Retinal pigment epithelial cell (primary cell): Measurements from ENCODE around the gene TMED5.
A peak's percentile ranks its signal among the peaks of the same experiment; 100 is the strongest.
"Not testable (repeated sequence)": the region's sequence is repeated elsewhere in the genome, so short reads cannot be mapped to it uniquely, and the experiment has no call there.

ENCODE experiments used
- DNase-seq: peaks from one replicate; pipeline ENCODE4 v3.0.0-alpha.2; 2010; ENCODE audit warnings: low read depth
- H3K4me3 ChIP-seq: 2 replicates; pipeline ENCODE4 v1.5.1; 2011; ENCODE audit warnings: mild to moderate bottlenecking, low read length, control low read depth, moderate library complexity
- TF ChIP-seq, protein P1 (sequence below): conservative IDR thresholded peaks from 2 replicates; pipeline ENCODE4 v1.5.1; 2011; ENCODE audit warnings: low read depth, low read length, control low read depth, inconsistent platforms

The TMED5 gene

GRCh38 chr1:93190432-93190831 lies 10.2 kb upstream of the TMED5 start:
- TF ChIP-seq, protein P1, sequence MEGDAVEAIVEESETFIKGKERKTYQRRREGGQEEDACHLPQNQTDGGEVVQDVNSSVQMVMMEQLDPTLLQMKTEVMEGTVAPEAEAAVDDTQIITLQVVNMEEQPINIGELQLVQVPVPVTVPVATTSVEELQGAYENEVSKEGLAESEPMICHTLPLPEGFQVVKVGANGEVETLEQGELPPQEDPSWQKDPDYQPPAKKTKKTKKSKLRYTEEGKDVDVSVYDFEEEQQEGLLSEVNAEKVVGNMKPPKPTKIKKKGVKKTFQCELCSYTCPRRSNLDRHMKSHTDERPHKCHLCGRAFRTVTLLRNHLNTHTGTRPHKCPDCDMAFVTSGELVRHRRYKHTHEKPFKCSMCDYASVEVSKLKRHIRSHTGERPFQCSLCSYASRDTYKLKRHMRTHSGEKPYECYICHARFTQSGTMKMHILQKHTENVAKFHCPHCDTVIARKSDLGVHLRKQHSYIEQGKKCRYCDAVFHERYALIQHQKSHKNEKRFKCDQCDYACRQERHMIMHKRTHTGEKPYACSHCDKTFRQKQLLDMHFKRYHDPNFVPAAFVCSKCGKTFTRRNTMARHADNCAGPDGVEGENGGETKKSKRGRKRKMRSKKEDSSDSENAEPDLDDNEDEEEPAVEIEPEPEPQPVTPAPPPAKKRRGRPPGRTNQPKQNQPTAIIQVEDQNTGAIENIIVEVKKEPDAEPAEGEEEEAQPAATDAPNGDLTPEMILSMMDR, result no peak
- no peak for DNase-seq

GRCh38 chr1:93186667-93187066 lies 6.5 kb upstream of the TMED5 start:
- DNase-seq, result no peak
- TF ChIP-seq, protein P1, result no peak
- H3K4me3 ChIP-seq, result no peak overlapping the region

More at GRCh38 chr1:93190432-93190831, 10.2 kb upstream of the TMED5 start:
- no peak overlapping the region for H3K4me3 ChIP-seq

- DNase-seq, result no peak
- TF ChIP-seq, protein P1, result no peak
- H3K4me3 ChIP-seq, result peak within 1 kb of the TSS; percentile 90
These were observed 755 bp upstream of the TMED5 start, which contains the start of gene CCDC18 for GRCh38 chr1:93180723-93181613. TSS of gene CCDC18 (plus strand) at chr1:93180724. CDS start at chr1:93183362, 2,638 bp downstream.

DNA sequence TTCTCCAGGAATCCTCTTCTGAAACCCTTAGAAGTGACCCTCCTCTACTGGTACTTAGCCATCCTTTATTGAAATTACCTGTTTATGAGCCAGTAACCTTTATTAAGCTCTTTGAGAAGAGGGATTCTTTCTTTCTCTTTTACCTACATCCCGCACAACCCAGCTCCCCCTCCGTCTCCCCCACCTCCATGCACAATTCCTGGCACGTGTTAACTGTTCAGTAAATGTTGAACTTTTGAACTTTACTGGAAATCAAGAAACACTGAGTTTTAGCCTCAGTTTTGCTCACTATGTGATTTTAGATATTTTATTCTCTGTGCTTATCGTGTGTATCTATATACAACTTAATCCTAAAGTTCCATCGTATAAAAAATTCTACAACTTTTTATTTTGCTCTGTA lies 1.8 kb downstream of the TMED5 start:
- TF ChIP-seq, protein P1, result no peak
- H3K4me3 ChIP-seq, result peak overlapping the region; percentile 88
- DNase-seq, result no peak

- no peak for DNase-seq
- TF ChIP-seq, protein P1, result no peak
These were observed 2.2 kb downstream of the TMED5 start for GRCh38 chr1:93177991-93178390.

GRCh38 chr1:93174638-93175037 lies 5.6 kb downstream of the TMED5 start:
- H3K4me3 ChIP-seq, DNase-seq: not testable (repeated sequence)

More at GRCh38 chr1:93177991-93178390, 2.2 kb downstream of the TMED5 start:
- peak overlapping the region; percentile 88 for H3K4me3 ChIP-seq

DNA sequence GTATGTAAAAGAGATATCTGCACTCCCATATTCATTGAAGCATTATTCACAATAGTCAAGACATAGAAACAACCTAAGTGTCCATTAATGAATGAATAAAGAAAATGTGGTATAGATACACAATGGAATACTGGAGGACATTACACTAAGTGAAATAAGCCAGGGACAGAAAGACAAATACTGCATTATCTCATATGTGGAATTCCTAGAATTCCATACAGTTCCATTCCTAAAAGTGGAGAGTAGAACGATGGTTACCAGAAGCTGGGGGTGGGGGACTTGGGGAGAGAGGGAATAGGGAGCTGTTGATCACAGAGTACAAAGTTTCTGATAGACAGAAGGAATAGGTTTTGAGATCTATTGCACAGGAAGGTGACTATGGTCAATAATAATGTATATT lies 7.4 kb downstream of the TMED5 start:
- TF ChIP-seq, protein P1, result no peak
- no peak for DNase-seq
- no peak overlapping the region for H3K4me3 ChIP-seq
